ENCODE measurements around the gene UNC5C.

DNA sequence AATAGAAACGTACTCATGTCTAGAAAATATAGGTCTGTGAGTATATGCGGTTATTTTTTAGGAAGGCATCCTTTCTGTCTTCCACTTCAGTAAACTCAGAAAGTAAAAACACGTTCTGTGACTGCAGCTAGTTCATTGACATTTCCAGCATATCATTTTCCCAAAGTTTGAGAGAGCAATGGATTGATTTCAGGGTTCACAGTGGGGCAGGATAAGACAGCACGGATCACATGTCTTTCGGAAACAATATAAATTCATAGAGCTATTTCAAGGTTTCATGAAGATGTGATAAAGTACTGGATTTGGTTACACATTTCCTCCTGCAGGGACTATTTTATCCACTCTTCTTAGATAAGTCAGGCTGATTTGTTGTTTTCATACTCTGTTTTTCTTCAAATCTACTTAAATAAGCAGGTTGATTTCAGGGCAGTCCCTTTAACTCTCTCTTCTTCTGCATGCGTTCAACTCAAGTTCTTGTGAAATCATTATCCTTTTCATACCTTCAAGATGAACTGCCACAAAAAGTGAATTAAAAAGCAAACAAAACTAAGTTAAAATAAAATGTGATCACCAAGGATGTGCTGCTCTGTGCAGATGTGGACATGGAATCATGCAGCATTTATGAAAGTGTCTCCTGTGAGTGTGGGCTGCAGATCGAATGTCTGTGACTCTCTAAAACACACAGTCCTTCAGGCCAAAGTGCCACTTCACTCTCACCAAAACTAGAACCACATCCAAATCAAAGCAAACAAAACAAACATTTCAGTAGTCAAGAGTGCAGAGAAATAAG, 187.7 kb downstream of the UNC5C start:
- TF ChIP-seq, protein P1, sequence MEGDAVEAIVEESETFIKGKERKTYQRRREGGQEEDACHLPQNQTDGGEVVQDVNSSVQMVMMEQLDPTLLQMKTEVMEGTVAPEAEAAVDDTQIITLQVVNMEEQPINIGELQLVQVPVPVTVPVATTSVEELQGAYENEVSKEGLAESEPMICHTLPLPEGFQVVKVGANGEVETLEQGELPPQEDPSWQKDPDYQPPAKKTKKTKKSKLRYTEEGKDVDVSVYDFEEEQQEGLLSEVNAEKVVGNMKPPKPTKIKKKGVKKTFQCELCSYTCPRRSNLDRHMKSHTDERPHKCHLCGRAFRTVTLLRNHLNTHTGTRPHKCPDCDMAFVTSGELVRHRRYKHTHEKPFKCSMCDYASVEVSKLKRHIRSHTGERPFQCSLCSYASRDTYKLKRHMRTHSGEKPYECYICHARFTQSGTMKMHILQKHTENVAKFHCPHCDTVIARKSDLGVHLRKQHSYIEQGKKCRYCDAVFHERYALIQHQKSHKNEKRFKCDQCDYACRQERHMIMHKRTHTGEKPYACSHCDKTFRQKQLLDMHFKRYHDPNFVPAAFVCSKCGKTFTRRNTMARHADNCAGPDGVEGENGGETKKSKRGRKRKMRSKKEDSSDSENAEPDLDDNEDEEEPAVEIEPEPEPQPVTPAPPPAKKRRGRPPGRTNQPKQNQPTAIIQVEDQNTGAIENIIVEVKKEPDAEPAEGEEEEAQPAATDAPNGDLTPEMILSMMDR (IDR thresholded peaks at IDR 0.05), result no peak
- TF ChIP-seq POLR2A (IDR thresholded peaks at IDR 0.05), result no peak

Data from uterus (tissue), 2 donors.